Endothelial cell (in vitro differentiated cells): ENCODE measurements around the gene MRO. TPM values are rescaled to one million over a fixed set of nuclear protein-coding genes. Genes with fewer than 3 reads are reported as not detected.

Experiments used
- DNase-seq: peaks from one replicate; pipeline ENCODE4 v3.0.0; 2021; ENCODE audit warnings: low spot score
- H3K27ac Mint-ChIP-seq: one replicate; pipeline ENCODE4 v1.8.0; 2021; ENCODE audit warnings: mixed read lengths, inconsistent platforms; ENCODE audit not compliant: unreplicated experiment
- H3K27me3 Mint-ChIP-seq: one replicate; pipeline ENCODE4 v1.8.0; 2021; ENCODE audit warnings: mild to moderate bottlenecking, moderate library complexity, mixed read lengths, inconsistent platforms; ENCODE audit not compliant: unreplicated experiment
- H3K36me3 Mint-ChIP-seq: one replicate; pipeline ENCODE4 v1.8.0; 2021; ENCODE audit warnings: mild to moderate bottlenecking, low read depth, mixed read lengths, inconsistent platforms; ENCODE audit not compliant: unreplicated experiment
- H3K4me1 Mint-ChIP-seq: one replicate; pipeline ENCODE4 v1.8.0; 2021; ENCODE audit warnings: mild to moderate bottlenecking, mixed read lengths, inconsistent platforms; ENCODE audit not compliant: unreplicated experiment
- H3K4me3 Mint-ChIP-seq: one replicate; pipeline ENCODE4 v1.8.0; 2021; ENCODE audit warnings: mild to moderate bottlenecking, mixed read lengths, inconsistent platforms; ENCODE audit not compliant: unreplicated experiment
- H3K9me3 Mint-ChIP-seq: one replicate; pipeline ENCODE4 v1.8.0; 2021; ENCODE audit warnings: mixed read lengths, inconsistent platforms; ENCODE audit not compliant: unreplicated experiment
- CTCF ChIP-seq: fragments of 200-600 bp; sonication (generic); IDR thresholded peaks from one replicate; pipeline ENCODE4 v1.5.0; 2021; ENCODE audit warnings: antibody characterized with exemption; ENCODE audit not compliant: unreplicated experiment
- total RNA-seq: library from RNA; stranded (reverse); fragmentation: NEBNext Ultra II Directional; extraction: Animal tissue kit (Norgen Biotek cat#: 25700); gene quantifications from one replicate; pipeline ENCODE4 v1.2.1, GENCODE V29; 2021; ENCODE audit not compliant: unreplicated experiment

The MRO gene
- total RNA-seq, 1 donor from 2014 or later: 0.23 TPM

- no peak for DNase-seq
- Mint-ChIP-seq H3K9me3 (no peaks in the 10 kb centered on the region), H3K36me3 (no peaks in the 10 kb centered on the region), H3K27ac (no peak overlapping the region), H3K4me1 (peaks cover 3% of the 10 kb centered on the region), H3K27me3 (no peaks in the 10 kb centered on the region), H3K4me3 (no peak overlapping the region)
- no peak for TF ChIP-seq CTCF
Measured at GRCh38 chr18:50776383-50776782, 43.4 kb downstream of the MRO start.

- H3K4me1 Mint-ChIP-seq: peaks cover 3% of the 10 kb centered on the region
Measured at GRCh38 chr18:50775726-50776125, 44.1 kb downstream of the MRO start.

GRCh38 chr18:50775207-50775606, 44.6 kb downstream of the MRO start:
- Mint-ChIP-seq H3K4me3 (no peak overlapping the region), H3K4me1 (peaks cover 3% of the 10 kb centered on the region), H3K27me3 (no peaks in the 10 kb centered on the region), H3K9me3 (no peaks in the 10 kb centered on the region), H3K27ac (no peak overlapping the region), H3K36me3 (no peaks in the 10 kb centered on the region)
- no peak for TF ChIP-seq CTCF
- DNase-seq: no peak

More at GRCh38 chr18:50775726-50776125, 44.1 kb downstream of the MRO start:
- TF ChIP-seq CTCF: no peak
- no peaks in the 10 kb centered on the region for H3K36me3 Mint-ChIP-seq
- no peaks in the 10 kb centered on the region for H3K27me3 Mint-ChIP-seq
- H3K4me3 Mint-ChIP-seq: no peak overlapping the region
- no peak for DNase-seq
- H3K27ac Mint-ChIP-seq: no peak overlapping the region
- no peaks in the 10 kb centered on the region for H3K9me3 Mint-ChIP-seq

- Mint-ChIP-seq H3K9me3 (peaks cover 4% of the 10 kb centered on the region), H3K4me3 (no peak overlapping the region), H3K4me1 (no peaks in the 10 kb centered on the region), H3K27me3 (peaks cover 5% of the 10 kb centered on the region), H3K27ac (no peak overlapping the region), H3K36me3 (no peaks in the 10 kb centered on the region)
- no peak for DNase-seq
- no peak for TF ChIP-seq CTCF
Measured at GRCh38 chr18:50769463-50769862, 50.4 kb downstream of the MRO start.

GRCh38 chr18:50757358-50757757, 62.5 kb downstream of the MRO start:
- H3K4me3 Mint-ChIP-seq: no peak overlapping the region
- H3K27me3 Mint-ChIP-seq: peaks cover 1% of the 10 kb centered on the region
- no peak for DNase-seq
- no peaks in the 10 kb centered on the region for H3K36me3 Mint-ChIP-seq
- no peaks in the 10 kb centered on the region for H3K9me3 Mint-ChIP-seq
- H3K27ac Mint-ChIP-seq: no peak overlapping the region
- no peak for TF ChIP-seq CTCF
- H3K4me1 Mint-ChIP-seq: no peaks in the 10 kb centered on the region
